ENCODE measurements around the gene CWC27. TPM values are rescaled to one million over a fixed set of nuclear protein-coding genes. Genes with fewer than 3 reads are reported as not detected.

Gene CWC27
- total RNA-seq, 1 experiment from 2014 or later, result 42.7 TPM

DNA sequence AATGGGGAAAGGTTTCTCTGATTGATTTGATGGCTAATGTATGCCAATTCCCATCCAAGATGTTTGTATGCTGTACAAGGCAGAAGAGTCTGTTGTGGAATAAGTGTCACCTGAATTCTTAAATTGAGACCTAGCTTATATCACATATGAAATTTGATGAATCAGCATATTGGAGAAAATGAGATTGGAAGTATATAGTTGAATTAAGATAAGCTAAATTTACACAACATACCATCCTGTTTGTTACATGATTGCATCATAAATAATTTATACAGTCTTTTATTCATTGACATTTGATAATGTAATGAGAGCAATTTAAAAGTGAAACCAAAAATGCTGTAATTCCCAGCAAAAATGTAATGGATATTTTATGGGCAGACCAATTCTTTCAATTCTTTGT is 1.1 kb downstream of the CWC27 start:
- POLR2A ChIA-PET, result no interaction called here
- H3K4me1 Mint-ChIP-seq, result peaks cover 24% of the 10 kb centered on the region
- H3K36me3 Mint-ChIP-seq, result peaks cover 8% of the 10 kb centered on the region
- no peak for ATAC-seq
- H3K27ac Mint-ChIP-seq, result no peak overlapping the region; the same call in 1 of the 2 replicates
- no peaks in the 10 kb centered on the region for H3K27me3 Mint-ChIP-seq (ENCODE audit: low read depth)
- peak overlapping the region; percentile 100 for H3K4me3 Mint-ChIP-seq
- TF ChIP-seq HMGA2 (CRISPR knock-in tag; IDR thresholded peaks at IDR 0.05) (no peak), RELA (CRISPR knock-in tag; IDR thresholded peaks at IDR 0.05; ENCODE audit: borderline replicate concordance) (no peak), SMAD3 (CRISPR knock-in tag; IDR thresholded peaks at IDR 0.05; ENCODE audit: borderline replicate concordance) (no peak), TEAD4 (CRISPR knock-in tag; IDR thresholded peaks at IDR 0.05) (no peak), CBFB (CRISPR knock-in tag; IDR thresholded peaks at IDR 0.05; ENCODE audit: low read depth) (no peak), NFE2L1 (CRISPR knock-in tag; IDR thresholded peaks at IDR 0.05) (no peak), ETV6 (CRISPR knock-in tag; IDR thresholded peaks at IDR 0.05) (no peak), ZNF317 (CRISPR knock-in tag; IDR thresholded peaks at IDR 0.05; ENCODE audit: borderline replicate concordance, low read depth) (no peak), FOXK1 (CRISPR knock-in tag; IDR thresholded peaks at IDR 0.05) (no peak), MYBL2 (CRISPR knock-in tag; IDR thresholded peaks at IDR 0.05) (no peak), TP53 (CRISPR knock-in tag; IDR thresholded peaks at IDR 0.05) (no peak), ELF4 (CRISPR knock-in tag; IDR thresholded peaks at IDR 0.05; ENCODE audit: low read depth) (no peak), ZNF416 (CRISPR knock-in tag; IDR thresholded peaks at IDR 0.05) (no peak), OVOL2 (CRISPR knock-in tag; IDR thresholded peaks at IDR 0.05; ENCODE audit: borderline replicate concordance) (no peak)
- TF ChIP-seq, protein P1, sequence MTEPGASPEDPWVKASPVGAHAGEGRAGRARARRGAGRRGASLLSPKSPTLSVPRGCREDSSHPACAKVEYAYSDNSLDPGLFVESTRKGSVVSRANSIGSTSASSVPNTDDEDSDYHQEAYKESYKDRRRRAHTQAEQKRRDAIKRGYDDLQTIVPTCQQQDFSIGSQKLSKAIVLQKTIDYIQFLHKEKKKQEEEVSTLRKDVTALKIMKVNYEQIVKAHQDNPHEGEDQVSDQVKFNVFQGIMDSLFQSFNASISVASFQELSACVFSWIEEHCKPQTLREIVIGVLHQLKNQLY (CRISPR knock-in tag; IDR thresholded peaks at IDR 0.05), result no peak
- no peak for DNase-seq (ENCODE audit: low spot score)
- CTCF ChIA-PET, result interaction anchor here (0.8 kb wide), 1 partner anchor 87 kb away, joined by 4 read pairs; no protein-coding TSS in a partner anchor
- no peaks in the 10 kb centered on the region for H3K9me3 Mint-ChIP-seq

DNA sequence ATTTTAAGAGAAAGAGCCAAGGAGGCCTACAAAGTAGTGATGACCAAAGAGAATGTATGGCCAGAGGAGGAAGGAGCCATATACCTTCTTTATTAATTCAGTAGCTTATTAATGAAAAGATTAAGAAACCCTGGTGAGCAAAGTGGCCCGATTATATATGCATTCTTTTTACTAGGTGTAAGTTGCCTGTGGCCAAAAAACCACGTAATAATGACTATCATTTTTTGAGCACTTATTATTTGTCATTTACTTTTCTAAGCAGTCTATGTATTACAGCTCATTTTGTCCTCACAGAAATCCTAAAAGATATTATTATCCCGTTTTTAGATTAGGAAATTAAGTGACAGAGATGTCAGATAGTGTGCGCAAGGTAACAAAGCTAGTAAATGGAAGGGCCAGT is 3.0 kb downstream of the CWC27 start:
- ATAC-seq (no peak), DNase-seq (ENCODE audit: low spot score) (no peak)
- POLR2A ChIA-PET, result no interaction called here
- Mint-ChIP-seq H3K27ac (no peak overlapping the region), H3K27me3 (ENCODE audit: low read depth) (no peaks in the 10 kb centered on the region), H3K4me3 (no peak overlapping the region), H3K4me1 (peaks cover 24% of the 10 kb centered on the region), H3K9me3 (no peaks in the 10 kb centered on the region), H3K36me3 (peaks cover 8% of the 10 kb centered on the region)
- no peak for TF ChIP-seq ETV6 (CRISPR knock-in tag; IDR thresholded peaks at IDR 0.05)
- CTCF ChIA-PET, result no interaction called here

- Mint-ChIP-seq H3K4me1 (peaks cover 14% of the 10 kb centered on the region), H3K4me3 (no peak overlapping the region), H3K36me3 (peaks cover 3% of the 10 kb centered on the region; the same call in 1 of the 2 replicates), H3K27ac (no peak overlapping the region), H3K9me3 (no peaks in the 10 kb centered on the region), H3K27me3 (ENCODE audit: low read depth) (no peaks in the 10 kb centered on the region)
- TF ChIP-seq ZBTB21 (CRISPR knock-in tag; IDR thresholded peaks at IDR 0.05; ENCODE audit: borderline replicate concordance) (no peak), CREB1 (CRISPR knock-in tag; IDR thresholded peaks at IDR 0.05) (no peak), HMGXB4 (CRISPR knock-in tag; IDR thresholded peaks at IDR 0.05) (no peak), E2F1 (CRISPR knock-in tag; IDR thresholded peaks at IDR 0.05) (no peak), ZNF232 (CRISPR knock-in tag; IDR thresholded peaks at IDR 0.05) (no peak)
- TF ChIP-seq, protein P2, sequence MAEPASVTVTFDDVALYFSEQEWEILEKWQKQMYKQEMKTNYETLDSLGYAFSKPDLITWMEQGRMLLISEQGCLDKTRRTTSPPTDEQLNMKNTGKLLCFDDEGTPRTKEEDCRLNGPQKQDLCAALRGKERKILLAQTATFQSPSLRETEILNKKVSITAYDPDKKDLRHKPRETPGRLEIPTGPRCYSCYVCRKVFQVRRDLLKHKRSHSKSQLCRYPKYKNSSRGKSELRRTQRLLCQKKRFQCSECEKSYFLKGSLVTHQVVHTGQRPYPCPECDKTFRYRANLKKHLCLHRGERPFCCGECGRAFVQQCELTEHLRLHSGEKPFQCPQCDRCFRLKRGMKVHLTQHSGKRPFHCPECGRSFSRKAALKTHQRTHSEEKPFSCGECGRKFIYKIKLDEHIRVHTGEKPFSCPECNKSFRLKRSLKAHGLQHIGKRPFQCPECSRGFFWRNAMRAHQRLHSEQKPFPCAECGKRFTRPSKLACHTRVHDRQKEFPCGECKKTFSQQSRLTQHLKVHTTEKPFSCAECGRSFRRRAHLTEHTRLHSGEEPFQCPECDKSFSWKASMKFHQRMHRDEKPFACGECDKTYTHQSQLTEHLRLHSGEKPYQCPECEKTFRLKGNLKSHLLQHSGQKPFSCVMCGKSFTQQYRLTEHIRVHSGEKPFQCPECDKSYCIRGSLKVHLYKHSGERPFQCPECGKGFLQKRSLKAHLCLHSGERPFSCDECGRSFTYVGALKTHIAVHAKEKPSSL (CRISPR knock-in tag; conservative IDR thresholded peaks at IDR 0.05), result no peak
- POLR2A ChIA-PET, result no interaction called here
- DNase-seq (ENCODE audit: low spot score), result no peak
- no peak for ATAC-seq
- CTCF ChIA-PET, result no interaction called here
Observed at GRCh38 chr5:64773533-64773932, 4.8 kb downstream of the CWC27 start.

Measured in WTC11 (cell line).